Measurements from ENCODE around the gene PCLAF.

PCLAF gene

DNA sequence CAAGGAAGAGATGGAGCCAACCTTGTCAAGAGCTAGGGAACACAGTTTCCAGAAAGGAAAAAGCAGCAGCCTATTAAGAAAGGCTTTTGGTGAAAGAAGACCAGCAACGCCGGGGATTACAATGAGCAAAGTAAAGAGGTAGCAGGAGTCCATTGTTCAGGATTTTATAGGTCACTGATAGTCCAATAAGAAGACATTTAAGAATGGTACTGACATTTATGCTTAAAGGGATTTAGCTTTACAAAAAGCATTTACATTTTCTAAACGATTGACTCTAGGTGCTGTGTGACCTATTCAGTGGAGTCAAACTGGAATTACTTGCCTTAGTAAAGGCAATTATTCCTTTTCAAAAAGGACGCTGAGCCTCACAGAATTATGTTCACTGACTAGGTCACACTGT is 66.0 kb downstream of the PCLAF start:
- no peak for DNase-seq (ENCODE audit: low spot score)

DNA sequence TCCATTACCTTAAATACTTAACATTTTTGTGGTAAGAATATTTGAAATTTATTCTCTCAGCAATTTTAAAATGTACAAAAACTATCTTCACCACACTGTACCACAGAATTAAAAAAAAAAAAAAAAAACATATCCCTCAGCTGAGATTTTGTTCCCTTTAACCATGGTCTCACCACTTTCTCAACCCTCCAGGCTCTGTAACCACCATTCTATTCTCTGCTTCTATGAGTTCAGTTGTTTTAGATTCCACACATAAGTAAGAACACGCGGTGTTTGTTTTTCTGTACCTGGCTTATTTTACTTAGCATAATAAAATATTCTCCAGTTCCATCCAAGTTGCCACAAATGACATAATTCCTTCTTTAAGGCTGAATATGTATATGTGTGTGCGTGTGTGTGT is 66.8 kb downstream of the PCLAF start:
- no peak for DNase-seq (ENCODE audit: low spot score)

Measured in activated CD4-positive, alpha-beta T cell treated with anti-CD3 and anti-CD28 coated beads, Interleukin-2, Interleukin-4, amounts not matched to agents 100 ng/mL and 50 ng/mL, durations not matched to agents 16 hours and 8 hours (primary cell).